ENCODE results near the gene GSTA1. TPM values are rescaled to one million over a fixed set of nuclear protein-coding genes. Genes with fewer than 3 reads are reported as not detected.
"Not testable (repeated sequence)": the region's sequence is repeated elsewhere in the genome, so short reads cannot be mapped to it uniquely, and the experiment has no call there.

The GSTA1 gene
- total and polyA plus RNA-seq, 10 donors, result 0.10 to 0.12 TPM; not detected in 8

- Histone ChIP-seq H3K27me3 (replicated peaks in 1 of 7) (no peaks in the 10 kb centered on the region), H3K4me3 (no peak overlapping the region), H3K4me1 (no peaks in the 10 kb centered on the region), H3K36me3 (no peaks in the 10 kb centered on the region), H3K9me3 (peaks cover 0 to 18% (median 10%) of the 10 kb centered on the region in 8 donors), H3K27ac (no peak overlapping the region)
- no peak for DNase-seq
- WGBS, 5 donors, result 65 to 86% (median 75%) methylated on average over 1 of the region's 1 CpG
- TF ChIP-seq POLR2A (IDR thresholded peaks at IDR 0.05) (no peak), POLR2AphosphoS5 (IDR thresholded peaks at IDR 0.05) (no peak)
- TF ChIP-seq, protein P1, sequence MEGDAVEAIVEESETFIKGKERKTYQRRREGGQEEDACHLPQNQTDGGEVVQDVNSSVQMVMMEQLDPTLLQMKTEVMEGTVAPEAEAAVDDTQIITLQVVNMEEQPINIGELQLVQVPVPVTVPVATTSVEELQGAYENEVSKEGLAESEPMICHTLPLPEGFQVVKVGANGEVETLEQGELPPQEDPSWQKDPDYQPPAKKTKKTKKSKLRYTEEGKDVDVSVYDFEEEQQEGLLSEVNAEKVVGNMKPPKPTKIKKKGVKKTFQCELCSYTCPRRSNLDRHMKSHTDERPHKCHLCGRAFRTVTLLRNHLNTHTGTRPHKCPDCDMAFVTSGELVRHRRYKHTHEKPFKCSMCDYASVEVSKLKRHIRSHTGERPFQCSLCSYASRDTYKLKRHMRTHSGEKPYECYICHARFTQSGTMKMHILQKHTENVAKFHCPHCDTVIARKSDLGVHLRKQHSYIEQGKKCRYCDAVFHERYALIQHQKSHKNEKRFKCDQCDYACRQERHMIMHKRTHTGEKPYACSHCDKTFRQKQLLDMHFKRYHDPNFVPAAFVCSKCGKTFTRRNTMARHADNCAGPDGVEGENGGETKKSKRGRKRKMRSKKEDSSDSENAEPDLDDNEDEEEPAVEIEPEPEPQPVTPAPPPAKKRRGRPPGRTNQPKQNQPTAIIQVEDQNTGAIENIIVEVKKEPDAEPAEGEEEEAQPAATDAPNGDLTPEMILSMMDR (IDR thresholded peaks at IDR 0.05 in 8 of 11, conservative IDR thresholded peaks at IDR 0.05 in 3 of 11), result no peak
- intact Hi-C loops (cut with DNase I; ENCODE audit: low total_unique reads), result no loop called here
Measured at GRCh38 chr6:52821842-52822241, 18.2 kb upstream of the GSTA1 start.

GRCh38 chr6:52820198-52820597 lies 16.6 kb upstream of the GSTA1 start:
- peaks cover 0 to 3% (median 0%) of the 10 kb centered on the region in 6 donors for H3K4me1 ChIP-seq
- H3K27ac ChIP-seq, result no peak overlapping the region
- H3K9me3 ChIP-seq, result peaks cover 0 to 18% (median 10%) of the 10 kb centered on the region in 8 donors
- WGBS, 5 donors, result 58 to 85% (median 79%) methylated on average over 2 of the region's 2 CpGs
- TF ChIP-seq POLR2A (IDR thresholded peaks at IDR 0.05) (no peak), POLR2AphosphoS5 (IDR thresholded peaks at IDR 0.05) (no peak)
- TF ChIP-seq, protein P1 (IDR thresholded peaks at IDR 0.05 in 8 of 11, conservative IDR thresholded peaks at IDR 0.05 in 3 of 11), result no peak
- no peaks in the 10 kb centered on the region for H3K27me3 ChIP-seq (replicated peaks in 1 of 7)
- DNase-seq, result no peak
- H3K36me3 ChIP-seq, result no peaks in the 10 kb centered on the region
- no peak overlapping the region for H3K4me3 ChIP-seq
- intact Hi-C loops (cut with DNase I; ENCODE audit: low total_unique reads), result no loop called here

- no peak for TF ChIP-seq POLR2AphosphoS5 (IDR thresholded peaks at IDR 0.05)
- TF ChIP-seq, protein P1 (IDR thresholded peaks at IDR 0.05 in 8 of 11, conservative IDR thresholded peaks at IDR 0.05 in 3 of 11), result peak in 8 of 11 experiments; percentile 21 to 73 (median 60)
Measured at GRCh38 chr6:52815167-52816092, 11.8 kb upstream of the GSTA1 start.

DNA sequence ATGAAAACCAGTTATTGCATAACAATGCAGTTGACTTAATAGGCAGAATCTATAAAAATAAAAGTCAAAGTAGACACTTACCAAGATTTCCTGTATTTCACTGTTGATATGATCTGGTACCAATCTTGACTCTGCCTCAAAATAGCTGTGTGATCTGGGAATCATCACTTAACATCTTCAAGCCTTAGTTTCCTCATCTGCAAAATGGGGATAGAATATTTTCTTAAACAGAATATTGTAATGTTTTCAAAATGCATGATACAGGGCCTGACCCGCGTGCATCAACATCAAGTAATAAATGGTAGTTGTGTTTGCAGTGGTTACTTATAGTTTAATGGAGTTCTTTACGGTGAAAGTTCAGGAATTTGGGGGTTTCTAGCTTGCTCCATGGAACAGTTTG lies 10.9 kb upstream of the GSTA1 start:
- H3K4me3 ChIP-seq; H3K36me3 ChIP-seq; H3K9me3 ChIP-seq; H3K4me1 ChIP-seq; H3K27me3 ChIP-seq (replicated peaks in 1 of 7); H3K27ac ChIP-seq; DNase-seq; intact Hi-C loops (cut with DNase I; ENCODE audit: low total_unique reads): not testable (repeated sequence)
- WGBS, 5 donors, result 60 to 95% (median 62%) methylated on average over 3 of the region's 3 CpGs

More at GRCh38 chr6:52815167-52816092, 11.8 kb upstream of the GSTA1 start:
- Histone ChIP-seq H3K27me3 (replicated peaks in 1 of 7) (no peaks in the 10 kb centered on the region), H3K4me1 (peaks cover 0 to 3% (median 0%) of the 10 kb centered on the region in 6 donors), H3K27ac (no peak overlapping the region), H3K9me3 (no peaks in the 10 kb centered on the region), H3K4me3 (no peak overlapping the region), H3K36me3 (no peaks in the 10 kb centered on the region)
- 34 to 47% (median 38%) methylated on average over 15 of the region's 15 CpGs for WGBS, 5 donors
- no peak for DNase-seq
- intact Hi-C loops (cut with DNase I; ENCODE audit: low total_unique reads), result no loop called here

GRCh38 chr6:52809777-52810176 lies 6.2 kb upstream of the GSTA1 start:
- WGBS, 5 donors, result 75 to 86% (median 83%) methylated on average over 4 of the region's 4 CpGs
- H3K36me3 ChIP-seq; DNase-seq; H3K27ac ChIP-seq; intact Hi-C loops (cut with DNase I; ENCODE audit: low total_unique reads); H3K27me3 ChIP-seq (replicated peaks in 1 of 7); H3K4me1 ChIP-seq; H3K4me3 ChIP-seq; H3K9me3 ChIP-seq: not testable (repeated sequence)

Measured in spleen (tissue), 11 donors.